D721Med (cell line): ENCODE results near the gene PPIL1.
A peak's percentile ranks its signal among the peaks of the same experiment; 100 is the strongest.

Source experiments
- DNase-seq: peaks from one replicate; pipeline ENCODE4 v3.0.0; 2011; ENCODE audit warnings: low spot score; ENCODE audit not compliant: insufficient read length
- FAIRE-seq: peaks from 2 replicates; lab custom pipeline; 2011; peaks lifted over from hg19 to GRCh38; lab: Jason Lieb, UNC
- TF ChIP-seq, protein P1 (sequence below): IDR thresholded peaks from 2 replicates; pipeline ENCODE4 v1.5.1; 2012; ENCODE audit warnings: mild to moderate bottlenecking, control low read depth; ENCODE audit not compliant: insufficient read depth; ENCODE audit errors: missing control alignments

PPIL1 gene

GRCh38 chr6:36839749-36840431, 34.7 kb downstream of the PPIL1 start:
- TF ChIP-seq, protein P1, sequence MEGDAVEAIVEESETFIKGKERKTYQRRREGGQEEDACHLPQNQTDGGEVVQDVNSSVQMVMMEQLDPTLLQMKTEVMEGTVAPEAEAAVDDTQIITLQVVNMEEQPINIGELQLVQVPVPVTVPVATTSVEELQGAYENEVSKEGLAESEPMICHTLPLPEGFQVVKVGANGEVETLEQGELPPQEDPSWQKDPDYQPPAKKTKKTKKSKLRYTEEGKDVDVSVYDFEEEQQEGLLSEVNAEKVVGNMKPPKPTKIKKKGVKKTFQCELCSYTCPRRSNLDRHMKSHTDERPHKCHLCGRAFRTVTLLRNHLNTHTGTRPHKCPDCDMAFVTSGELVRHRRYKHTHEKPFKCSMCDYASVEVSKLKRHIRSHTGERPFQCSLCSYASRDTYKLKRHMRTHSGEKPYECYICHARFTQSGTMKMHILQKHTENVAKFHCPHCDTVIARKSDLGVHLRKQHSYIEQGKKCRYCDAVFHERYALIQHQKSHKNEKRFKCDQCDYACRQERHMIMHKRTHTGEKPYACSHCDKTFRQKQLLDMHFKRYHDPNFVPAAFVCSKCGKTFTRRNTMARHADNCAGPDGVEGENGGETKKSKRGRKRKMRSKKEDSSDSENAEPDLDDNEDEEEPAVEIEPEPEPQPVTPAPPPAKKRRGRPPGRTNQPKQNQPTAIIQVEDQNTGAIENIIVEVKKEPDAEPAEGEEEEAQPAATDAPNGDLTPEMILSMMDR: peak; percentile 16
- FAIRE-seq (no peak), DNase-seq (no peak)

DNA sequence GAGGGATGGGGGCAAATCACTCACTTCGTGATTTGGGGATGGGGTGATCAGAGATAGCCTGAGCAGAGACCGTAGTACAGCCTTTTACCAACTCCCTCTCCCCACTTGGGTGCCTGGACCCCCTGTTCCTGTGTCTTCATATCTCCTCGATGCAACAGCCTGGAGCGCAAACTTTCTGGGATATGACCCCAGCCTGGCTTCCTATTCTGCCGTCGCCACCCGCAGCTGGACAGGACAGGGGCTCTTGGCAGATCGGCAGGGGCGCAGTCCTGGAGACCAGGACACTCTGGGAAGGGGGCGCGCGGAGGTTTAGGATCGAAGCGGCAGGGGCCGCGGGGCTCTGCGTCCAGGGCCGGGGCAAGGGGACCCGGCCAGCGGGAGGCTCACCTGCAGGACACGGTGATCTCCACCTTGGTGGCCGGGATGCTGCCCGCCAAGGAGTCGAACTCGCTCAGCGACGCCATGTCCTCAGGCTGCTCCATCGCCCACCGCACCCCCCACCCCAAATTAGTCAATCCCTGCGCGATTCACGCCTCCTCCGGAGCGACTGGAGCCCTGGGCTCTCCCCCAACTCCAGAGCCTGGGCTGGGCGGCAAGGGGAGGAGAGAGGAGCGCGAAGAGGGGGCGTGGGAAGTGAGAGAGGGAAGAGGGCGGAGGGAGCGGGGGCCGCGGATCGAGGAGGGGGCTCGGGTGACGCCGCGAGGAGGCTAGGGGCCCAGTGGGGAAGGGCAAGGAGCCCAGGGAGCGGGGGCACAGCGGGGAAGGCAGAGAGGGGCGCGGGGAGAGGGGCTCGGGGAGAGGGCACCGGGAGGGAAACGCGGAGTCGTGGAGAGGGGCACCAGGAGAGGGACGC, 35.5 kb downstream of the PPIL1 start, which contains the start of gene CPNE5:
TSS of gene CPNE5 (minus strand) at position 549 of the 853 bp plus-strand sequence. CDS start at position 482, 67 bp downstream.
- TF ChIP-seq, protein P1: no peak
- peak; percentile 55 for DNase-seq
- no peak for FAIRE-seq

DNA sequence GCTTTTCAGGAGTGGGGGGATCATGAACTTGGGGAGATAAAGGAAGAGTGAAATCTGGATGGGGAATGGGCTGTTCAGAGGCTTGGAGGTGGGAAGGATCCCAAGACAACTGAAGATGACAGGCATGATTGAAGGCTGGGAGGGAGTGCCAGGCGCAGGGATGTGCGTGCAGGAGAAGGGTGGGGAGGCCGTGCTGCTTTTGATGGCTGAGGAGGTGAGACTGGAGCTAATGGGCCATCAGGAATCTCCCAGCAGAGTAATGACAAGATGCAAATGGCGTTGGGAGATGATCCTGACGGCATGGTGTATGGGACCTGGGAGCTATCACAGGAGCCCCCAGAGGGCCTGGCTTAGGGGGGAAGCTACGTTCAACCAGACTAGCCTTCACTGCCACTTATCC, 36.9 kb downstream of the PPIL1 start:
- TF ChIP-seq, protein P1: no peak
- no peak for DNase-seq
- FAIRE-seq: no peak

DNA sequence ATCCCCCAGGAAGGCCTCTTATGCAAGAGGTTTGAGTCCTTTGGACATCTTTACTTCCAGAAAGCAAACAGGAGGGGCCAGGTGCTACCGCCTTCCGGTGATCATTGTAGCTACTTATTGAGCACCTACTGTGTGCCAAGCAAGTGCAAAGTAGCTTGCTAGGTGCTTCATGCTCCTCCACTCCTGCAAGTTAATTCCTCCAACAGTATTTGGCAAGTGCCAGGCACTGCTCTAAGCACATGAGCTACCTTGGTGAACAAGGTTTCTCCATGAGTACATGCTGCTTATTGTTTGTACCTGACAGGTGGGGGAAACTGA, 37.6 kb downstream of the PPIL1 start:
- TF ChIP-seq, protein P1: no peak
- FAIRE-seq (no peak), DNase-seq (no peak)

- DNase-seq (no peak), FAIRE-seq (no peak)
- TF ChIP-seq, protein P1: no peak
Observed at GRCh38 chr6:36836111-36837021, 38.2 kb downstream of the PPIL1 start.

DNA sequence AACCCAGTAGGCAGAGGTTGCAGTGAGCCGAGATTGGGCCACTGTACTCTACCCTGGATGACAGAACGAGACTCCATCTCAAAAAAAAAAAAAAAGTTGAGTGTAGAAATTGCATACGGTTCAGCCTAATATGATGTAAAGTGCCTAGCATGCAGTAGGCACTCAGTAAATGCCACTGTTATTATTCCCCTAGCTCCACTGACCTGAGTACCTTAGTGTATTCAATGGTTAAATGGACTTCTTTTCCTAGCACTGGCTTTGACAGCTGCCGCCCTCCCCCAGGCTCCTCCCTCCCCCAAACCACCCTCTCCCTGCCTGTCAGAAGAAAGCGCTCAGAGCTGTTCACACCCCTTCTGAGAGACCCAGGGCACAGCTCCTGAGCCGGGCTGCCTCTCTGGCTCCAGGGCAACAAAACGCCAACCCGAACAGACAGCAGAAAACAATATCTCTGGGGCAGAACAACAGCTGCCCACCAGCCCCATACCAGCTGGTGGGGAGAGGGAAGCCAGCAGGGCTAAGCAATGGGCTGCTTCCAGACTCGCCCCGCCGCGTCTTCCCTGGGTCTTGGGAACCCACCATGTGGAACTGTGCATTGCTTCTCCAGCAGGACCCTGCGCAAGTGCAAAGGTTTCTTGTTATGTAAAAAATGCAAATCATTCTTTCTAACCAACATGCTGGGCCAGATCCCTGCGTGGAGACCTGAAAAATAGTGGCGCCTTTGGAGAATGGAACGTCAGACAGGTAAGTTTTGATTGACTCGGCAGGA, 39.8 kb downstream of the PPIL1 start:
- DNase-seq (no peak), FAIRE-seq (no peak)
- TF ChIP-seq, protein P1: no peak
